HFF-Myc (cell line): ENCODE measurements around the gene POM121C.
"Not testable (repeated sequence)": the region's sequence is repeated elsewhere in the genome, so short reads cannot be mapped to it uniquely, and the experiment has no call there.

Source experiments
- DNase-seq: peaks from one replicate; pipeline ENCODE4 v3.0.0-alpha.2; 2011; ENCODE audit warnings: low read depth; ENCODE audit errors: extremely low read depth
- H3K4me3 ChIP-seq: replicated peaks from 2 replicates; pipeline ENCODE4 v1.5.1; 2011; ENCODE audit warnings: low read depth, mild to moderate bottlenecking, control low read depth, low read length
- CTCF ChIP-seq: IDR thresholded peaks from 2 replicates; pipeline ENCODE4 v1.5.1; 2012; ENCODE audit warnings: mild to moderate bottlenecking, low read depth, low read length, control low read depth; ENCODE audit errors: missing control alignments

The POM121C gene

GRCh38 chr7:75485979-75486643 is at the start of gene POM121C:
TSS of gene POM121C (minus strand) at chr7:75486299. CDS start at chr7:75441496, 44,803 bp downstream.
- peak within 1 kb of the TSS; percentile 65 for H3K4me3 ChIP-seq
- DNase-seq: peak; percentile 74

GRCh38 chr7:75534727-75535307 is 48.7 kb upstream of the POM121C start:
- no peak for TF ChIP-seq CTCF
- DNase-seq: no peak

GRCh38 chr7:75533926-75534325 is 47.8 kb upstream of the POM121C start:
- TF ChIP-seq CTCF: no peak
- no peak for DNase-seq
- no peak overlapping the region for H3K4me3 ChIP-seq

More at GRCh38 chr7:75534727-75535307, 48.7 kb upstream of the POM121C start:
- no peak overlapping the region for H3K4me3 ChIP-seq

GRCh38 chr7:75532639-75533038 is 46.5 kb upstream of the POM121C start:
- TF ChIP-seq CTCF: no peak
- no peak for DNase-seq
- H3K4me3 ChIP-seq: no peak overlapping the region

- TF ChIP-seq CTCF: no peak
- no peak overlapping the region for H3K4me3 ChIP-seq
- no peak for DNase-seq
Measured at GRCh38 chr7:75531359-75531821, 45.3 kb upstream of the POM121C start.

GRCh38 chr7:75527224-75527722 is 41.2 kb upstream of the POM121C start:
- H3K4me3 ChIP-seq: peak overlapping the region; percentile 85
- DNase-seq: not testable (repeated sequence)

GRCh38 chr7:75521727-75522126 is 35.6 kb upstream of the POM121C start:
- H3K4me3 ChIP-seq, DNase-seq: not testable (repeated sequence)

GRCh38 chr7:75518842-75519241 is 32.7 kb upstream of the POM121C start:
- not testable (repeated sequence) for H3K4me3 ChIP-seq, DNase-seq

GRCh38 chr7:75509033-75509432 is 22.9 kb upstream of the POM121C start:
- not testable (repeated sequence) for DNase-seq, H3K4me3 ChIP-seq

- not testable (repeated sequence) for DNase-seq, H3K4me3 ChIP-seq
Measured at GRCh38 chr7:75492020-75492419, 5.9 kb upstream of the POM121C start, which contains the start of gene SPDYE5. TSS of gene SPDYE5 (plus strand) at chr7:75492320. CDS start at chr7:75494048, 1,728 bp downstream.

GRCh38 chr7:75485355-75485978 is 632 bp downstream of the POM121C start:
- H3K4me3 ChIP-seq: peak overlapping the region; percentile 65
- DNase-seq: not testable (repeated sequence)

- not testable (repeated sequence) for H3K4me3 ChIP-seq, DNase-seq
Measured at GRCh38 chr7:75480313-75480712, 5.8 kb downstream of the POM121C start.

- H3K4me3 ChIP-seq, DNase-seq: not testable (repeated sequence)
Measured at GRCh38 chr7:75477457-75477856, 8.6 kb downstream of the POM121C start.
